SW480 (cell line): ENCODE measurements around the gene C2.

Experiments used
- DNase-seq: peaks from one replicate; pipeline ENCODE4 v3.0.0-alpha.2; 2016; ENCODE audit warnings: low spot score

The C2 gene

GRCh38 chr6:31927242-31927862 is at the start of gene C2:
Gene C2, plus strand, starts transcription at chr6:31927717. Its CDS starts 36 bp downstream, at chr6:31927753.
- DNase-seq = no peak

DNA sequence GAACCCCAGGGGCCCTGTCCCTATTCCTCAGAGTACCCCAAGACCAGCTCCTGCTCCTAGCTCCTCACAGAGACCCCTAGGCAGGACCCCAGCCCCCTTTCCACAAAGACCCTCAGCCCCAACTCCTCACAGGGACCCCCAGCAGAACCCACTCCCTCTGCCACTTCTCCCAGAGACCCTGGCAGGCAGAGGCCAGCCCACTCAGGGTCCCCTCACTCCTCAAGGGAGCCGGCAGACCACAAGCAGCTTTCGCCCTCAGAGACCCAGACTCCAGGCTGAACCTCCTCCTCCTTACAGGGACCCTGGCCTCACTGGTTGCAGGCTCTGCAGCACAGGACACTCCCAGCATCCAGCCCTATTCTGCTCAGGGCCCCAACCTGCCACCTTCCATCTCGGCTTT is 49.3 kb upstream of the C2 start:
- no peak for DNase-seq

DNA sequence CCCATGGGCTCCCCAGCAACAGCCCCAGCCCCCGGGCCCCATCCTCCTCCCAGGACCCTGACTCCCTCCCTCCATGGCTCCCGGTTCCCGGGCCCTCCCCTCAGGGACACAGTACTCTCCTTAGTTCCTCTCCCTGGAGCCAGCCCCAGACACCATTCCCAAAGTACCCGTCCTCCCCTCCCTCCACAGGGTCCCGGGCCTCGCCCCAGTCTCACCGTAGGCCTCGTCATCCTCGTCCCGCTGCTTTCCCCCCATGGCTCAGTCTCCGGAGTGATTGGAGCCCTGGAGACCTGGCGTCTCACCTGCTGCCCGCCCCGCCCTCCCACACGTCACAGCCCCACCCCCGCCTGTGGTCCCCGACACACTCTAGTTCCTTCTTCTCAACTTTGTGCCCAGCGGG is 48.8 kb upstream of the C2 start, which contains the start of gene SLC44A4:
TSS of gene SLC44A4 (minus strand) at position 272 of the 400 bp plus-strand sequence. CDS start at position 255, 17 bp downstream.
- DNase-seq = no peak

DNA sequence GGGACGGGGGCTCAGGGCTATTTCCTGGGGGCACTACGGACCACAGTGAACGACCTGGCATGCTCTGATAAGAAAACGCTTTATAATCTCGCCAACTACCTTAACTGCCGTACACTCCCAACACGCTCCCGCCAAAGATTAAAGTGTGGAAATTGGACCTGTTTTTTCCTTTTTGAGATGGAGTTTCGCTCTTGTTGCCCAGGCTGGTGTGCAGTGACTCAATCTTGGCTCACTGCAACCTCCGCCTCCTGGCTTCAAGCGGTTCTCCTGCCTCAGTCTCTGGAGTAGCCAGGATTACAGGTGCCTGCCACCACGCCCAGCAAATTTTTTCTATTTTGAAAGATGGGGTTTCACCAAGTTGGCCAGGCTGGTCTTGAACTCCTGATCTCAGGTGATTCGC is 48.4 kb upstream of the C2 start:
- no peak for DNase-seq

- no peak for DNase-seq
Measured at GRCh38 chr6:31879901-31880300, 47.6 kb upstream of the C2 start.

- DNase-seq = no peak
Measured at GRCh38 chr6:31880616-31881015, 46.9 kb upstream of the C2 start.

- no peak for DNase-seq
Measured at GRCh38 chr6:31881136-31881859, 46.2 kb upstream of the C2 start.

- no peak for DNase-seq
Measured at GRCh38 chr6:31882344-31882743, 45.2 kb upstream of the C2 start.

- no peak for DNase-seq
Measured at GRCh38 chr6:31883676-31884075, 43.8 kb upstream of the C2 start.

- no peak for DNase-seq
Measured at GRCh38 chr6:31884528-31885035, 42.9 kb upstream of the C2 start.

DNA sequence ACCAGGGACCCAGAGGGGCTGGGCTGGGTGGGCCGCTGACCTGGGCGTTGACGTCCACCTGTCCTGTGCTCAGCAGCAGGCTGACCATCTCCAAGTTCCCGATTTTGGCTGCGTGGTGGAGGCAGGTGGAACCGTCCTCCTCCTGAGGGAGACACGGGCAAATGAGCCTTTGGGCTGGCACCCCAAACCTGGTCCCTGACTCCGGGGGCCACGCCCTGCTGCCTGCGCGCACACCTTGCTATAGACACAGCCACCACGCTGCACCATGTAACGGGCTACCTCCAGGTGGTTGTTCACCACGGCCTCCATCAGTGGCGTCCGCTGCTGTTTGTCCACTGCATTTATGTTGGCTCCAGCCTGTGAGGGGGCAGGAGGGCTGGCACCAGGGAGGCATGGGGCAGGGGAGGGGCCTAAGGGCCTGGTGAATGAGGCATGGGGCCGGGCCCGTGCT is 41.0 kb upstream of the C2 start:
- DNase-seq = no peak

DNA sequence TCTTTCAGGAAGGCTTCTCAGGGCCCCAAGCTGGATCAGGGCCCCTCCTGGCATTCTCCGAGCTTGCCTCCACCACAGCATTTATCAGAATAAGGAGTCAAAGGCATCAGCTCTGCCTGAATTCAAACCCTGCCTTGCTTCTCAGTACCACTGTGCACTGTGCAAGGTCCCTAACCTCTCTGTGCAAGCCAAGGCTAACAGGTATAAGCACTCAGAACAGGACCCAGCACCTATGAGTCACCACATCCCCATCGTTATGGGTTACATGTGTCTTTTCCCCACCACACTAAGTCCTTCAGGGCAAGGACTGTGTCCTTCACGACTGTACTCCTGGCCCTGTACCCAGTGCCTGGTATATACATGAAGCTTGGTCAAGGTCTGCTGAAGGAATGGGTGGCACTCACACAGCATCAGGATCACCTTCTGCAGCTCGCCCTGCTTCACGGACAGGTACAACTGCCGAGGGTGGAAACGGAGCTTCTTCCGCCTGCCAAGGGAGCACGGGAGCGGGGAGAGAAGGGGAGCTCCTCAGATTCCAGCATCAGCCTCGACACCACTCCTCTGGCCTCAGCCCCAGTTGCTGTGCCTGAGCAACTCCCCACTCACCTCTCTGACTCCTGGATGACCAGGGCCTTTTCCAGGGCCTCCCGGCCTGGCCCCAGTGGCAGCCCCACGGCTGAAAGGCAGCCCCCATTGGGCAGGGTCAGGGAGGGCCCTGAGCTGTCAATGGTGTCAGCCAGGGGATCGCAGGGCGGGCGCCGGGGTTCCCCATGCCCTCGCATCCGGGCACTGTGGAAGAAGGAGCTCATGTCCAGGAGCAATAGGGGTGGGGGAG is 40.1 kb upstream of the C2 start:
- no peak for DNase-seq

DNA sequence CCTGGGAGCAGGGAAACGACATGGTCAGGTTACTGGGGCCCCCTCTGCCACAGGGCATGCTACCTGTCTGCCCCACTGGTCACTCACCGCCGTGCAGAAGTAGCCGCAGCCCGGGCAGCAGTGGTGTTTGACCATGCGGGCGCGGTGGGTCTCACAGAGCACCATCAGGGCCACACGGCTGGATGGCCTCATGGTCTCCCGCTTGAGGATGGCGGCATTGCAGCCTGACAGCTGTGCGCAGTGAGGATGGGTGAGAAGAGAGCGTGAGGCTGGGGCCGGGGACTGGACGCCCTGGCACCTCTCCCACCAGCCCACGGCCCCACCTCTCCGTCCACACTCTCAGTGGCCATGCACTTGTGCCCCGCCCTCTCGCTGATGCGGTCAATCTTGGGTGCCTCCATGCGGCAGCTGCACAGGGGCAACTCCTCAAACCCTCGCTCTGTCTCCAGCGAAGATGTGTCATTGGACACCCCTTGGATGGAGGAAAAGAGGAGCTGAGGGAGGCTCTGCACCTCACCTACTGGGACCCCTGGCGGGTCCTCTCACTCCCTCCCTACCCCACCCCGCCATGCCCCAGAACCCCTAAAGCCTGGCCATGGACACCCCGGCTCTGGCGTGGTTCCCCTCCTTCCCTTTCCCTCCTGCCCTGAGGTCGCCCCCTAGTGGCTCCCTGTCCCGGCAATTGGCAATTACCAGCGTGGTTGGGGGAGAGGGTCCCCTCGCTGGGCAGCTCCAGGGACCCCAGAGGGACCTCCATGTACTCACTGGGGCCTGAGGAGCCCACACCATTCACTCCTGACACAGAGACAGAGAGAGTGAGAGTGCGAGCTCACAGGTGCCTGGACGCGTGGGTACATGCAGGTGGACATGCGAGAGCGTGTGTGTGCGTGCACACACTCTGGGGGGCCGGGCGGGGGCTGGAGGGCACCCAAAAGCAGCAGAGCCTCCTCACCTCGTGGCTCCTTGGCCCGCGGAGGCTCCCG is 39.0 kb upstream of the C2 start:
- no peak for DNase-seq

DNA sequence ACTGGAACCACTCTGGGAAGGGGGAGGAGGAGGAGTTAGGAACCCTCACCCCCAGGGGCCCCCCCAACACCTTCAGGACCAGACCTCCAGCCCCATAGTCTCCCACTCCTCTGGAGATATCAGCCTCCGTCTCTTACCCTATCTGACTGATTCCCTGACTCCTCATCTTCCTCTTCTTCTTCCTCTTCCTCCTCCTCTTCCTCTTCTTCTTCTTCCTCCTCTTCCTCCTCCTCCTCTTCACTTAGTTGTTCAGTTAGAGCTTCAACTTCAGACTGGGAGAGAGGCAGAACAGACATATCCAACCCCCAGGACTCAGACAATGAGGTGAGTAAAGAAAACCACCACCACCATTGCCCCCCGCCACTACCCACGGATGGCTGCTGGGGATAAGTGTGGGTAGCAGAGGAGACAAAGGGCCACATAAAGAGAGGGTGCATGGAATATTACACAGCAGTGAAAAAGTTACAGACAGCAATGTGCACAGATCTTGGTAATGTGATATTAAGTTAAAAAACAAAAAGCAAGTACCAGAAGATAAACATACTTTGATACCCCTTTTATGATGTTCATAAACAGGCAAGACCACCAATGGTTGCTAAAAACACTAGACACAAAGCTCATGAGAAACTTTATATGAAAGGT is 38.1 kb upstream of the C2 start:
- no peak for DNase-seq

DNA sequence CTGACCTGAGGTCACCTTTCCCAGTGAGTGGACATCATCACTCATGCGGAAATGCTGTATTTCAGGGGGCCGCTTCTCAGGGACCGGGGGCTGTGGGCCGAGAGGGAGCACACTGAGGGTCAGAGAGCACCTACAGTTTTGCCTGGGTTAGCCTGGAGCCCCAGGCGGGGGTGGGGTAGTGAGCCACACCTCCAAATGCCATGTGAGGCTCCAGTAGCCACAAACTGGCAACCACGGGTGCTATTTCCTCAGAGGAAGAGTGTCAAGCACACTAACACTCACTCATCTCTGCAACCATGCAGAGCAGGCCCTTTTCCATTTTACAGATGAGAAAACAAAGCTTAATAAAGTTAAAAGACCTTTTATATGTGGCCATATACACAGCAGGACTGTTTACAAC is 34.7 kb upstream of the C2 start:
- no peak for DNase-seq

DNA sequence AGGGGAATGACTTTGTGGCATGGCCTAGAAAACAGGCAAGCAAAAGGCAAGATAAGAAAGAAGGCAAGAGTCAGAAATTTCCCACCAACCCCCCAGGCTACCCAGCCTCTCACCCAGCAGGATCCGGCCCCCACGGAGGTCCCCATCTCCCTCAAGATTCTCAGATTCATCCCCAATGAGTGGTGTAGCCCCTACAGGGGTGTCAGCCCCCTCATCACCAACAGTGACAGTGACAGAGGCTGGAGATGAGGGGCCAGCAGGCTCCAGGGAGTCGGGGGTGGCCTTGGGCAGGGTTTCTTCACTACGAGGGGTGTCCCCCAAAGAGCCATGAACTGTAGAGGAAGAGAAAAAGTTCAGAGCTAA is 31.0 kb upstream of the C2 start:
- DNase-seq = no peak

GRCh38 chr6:31896856-31897611 is 30.5 kb upstream of the C2 start:
- DNase-seq = no peak

DNA sequence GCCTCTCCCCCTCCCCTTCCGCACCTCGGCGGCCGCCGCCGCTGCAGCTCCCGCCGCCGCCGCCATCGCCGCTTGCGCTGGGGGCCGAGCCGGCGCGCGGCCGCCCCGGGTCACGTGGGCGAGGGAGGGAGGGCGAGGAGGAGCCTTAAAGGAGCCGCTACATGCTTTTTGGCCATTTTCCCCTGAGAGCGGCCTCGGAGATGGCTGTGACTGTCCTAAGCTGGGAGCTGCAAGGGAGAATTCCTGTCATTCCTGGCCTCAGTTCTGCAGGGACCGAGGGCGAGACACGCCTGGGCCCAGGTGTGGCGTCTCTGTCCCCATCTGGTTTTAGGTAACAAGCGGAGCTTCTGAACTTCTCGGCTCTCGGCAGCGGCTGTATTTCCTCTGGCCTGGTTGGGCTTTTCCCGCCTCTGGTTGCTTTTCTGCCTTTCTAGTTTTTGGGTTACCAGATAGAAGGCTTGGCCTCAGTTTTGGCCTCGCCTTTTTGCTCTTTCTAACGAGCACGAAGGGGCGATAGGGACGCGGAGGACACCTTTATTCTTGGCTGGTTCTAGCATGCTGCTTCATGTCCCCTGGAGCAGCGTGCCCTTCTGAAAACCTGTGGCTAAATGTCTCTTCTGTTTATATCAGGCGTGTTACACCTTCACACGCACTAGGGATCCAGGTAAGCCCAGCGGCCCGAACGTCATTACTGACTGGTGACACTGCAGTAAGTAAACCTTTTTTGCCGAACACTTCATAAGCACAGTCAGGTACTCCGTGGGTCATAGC is 29.7 kb upstream of the C2 start, which contains the start of gene EHMT2:
TSS of gene EHMT2 (minus strand) at position 87 of the 771 bp plus-strand sequence. CDS start at position 66, 21 bp downstream.
- DNase-seq = peak; percentile 82

- peak; percentile 70 for DNase-seq
Measured at GRCh38 chr6:31898383-31899011, 29.0 kb upstream of the C2 start.
